Lower lobe of right lung (tissue), 2 donors: ENCODE results near the gene DYSF. TPM values are rescaled to one million over a fixed set of nuclear protein-coding genes. Genes with fewer than 3 reads are reported as not detected.

Experiments
- ATAC-seq, 2 donors: fragments of 200-7000 bp; cut with Tn5 transposase; one replicate each; pipeline ENCODE4 v1.9.1; 2020 to 2022; ENCODE audit warnings: mild to moderate bottlenecking in 2 of 2, moderate library complexity in 2 of 2
- DNase-seq: peaks from one replicate; pipeline ENCODE4 v3.0.0-alpha.2; 2020
- H3K27ac ChIP-seq: fragments of 200-600 bp; one replicate; pipeline ENCODE4 v1.8.0; 2022
- H3K27me3 ChIP-seq: fragments of 200-600 bp; one replicate; pipeline ENCODE4 v1.8.0; 2022; ENCODE audit warnings: low read depth
- H3K36me3 ChIP-seq: fragments of 200-600 bp; one replicate; pipeline ENCODE4 v1.8.0; 2022; ENCODE audit warnings: mild to moderate bottlenecking
- H3K4me1 ChIP-seq: fragments of 200-600 bp; one replicate; pipeline ENCODE4 v1.8.0; 2022
- H3K4me3 ChIP-seq: fragments of 200-600 bp; one replicate; pipeline ENCODE4 v1.8.0; 2022; ENCODE audit warnings: mild to moderate bottlenecking
- H3K9me3 ChIP-seq: fragments of 200-600 bp; one replicate; pipeline ENCODE4 v1.8.0; 2022
- CTCF ChIP-seq: fragments of 200-600 bp; IDR thresholded peaks from one replicate; pipeline ENCODE4 v1.8.0; 2022; ENCODE audit warnings: antibody characterized with exemption, mild to moderate bottlenecking
- intact Hi-C: fragments of 100-400 bp; cut with DNase I; formaldehyde crosslinking; loops from one replicate; pipeline ENCODE4 v1.11.0; 2022
- total RNA-seq: library from RNA; stranded (reverse); fragmentation: NEBNext Ultra II Directional; extraction: Animal tissue kit (Norgen Biotek cat#: 25700); gene quantifications from one replicate; pipeline ENCODE4 v1.2.1, GENCODE V29; 2021
- donor health status: DM: no; HTN: yes; CAD: no; lungs with severe emphysema.

DYSF gene
- total RNA-seq, 1 donor from 2014 or later: 41.2 TPM

- DNase-seq (no peak), ATAC-seq (peak; percentile 47 to 65)
- Histone ChIP-seq H3K4me1 (no peaks in the 10 kb centered on the region), H3K27ac (peak overlapping the region; percentile 34), H3K36me3 (no peaks in the 10 kb centered on the region), H3K9me3 (no peaks in the 10 kb centered on the region), H3K27me3 (no peaks in the 10 kb centered on the region), H3K4me3 (no peak overlapping the region)
- intact Hi-C loops: no loop called here
- TF ChIP-seq CTCF: no peak
Measured at GRCh38 chr2:71492112-71492511, 38.8 kb downstream of the DYSF start.

GRCh38 chr2:71494091-71494490 is 40.7 kb downstream of the DYSF start:
- TF ChIP-seq CTCF: no peak
- Histone ChIP-seq H3K4me3 (no peak overlapping the region), H3K27me3 (no peaks in the 10 kb centered on the region), H3K36me3 (no peaks in the 10 kb centered on the region), H3K4me1 (no peaks in the 10 kb centered on the region), H3K27ac (no peak overlapping the region), H3K9me3 (no peaks in the 10 kb centered on the region)
- ATAC-seq (no peak), DNase-seq (no peak)
- intact Hi-C loops: no loop called here

GRCh38 chr2:71494523-71495155 is 41.3 kb downstream of the DYSF start:
- no peak for ATAC-seq
- no peaks in the 10 kb centered on the region for H3K36me3 ChIP-seq
- intact Hi-C loops: no loop called here
- no peak for TF ChIP-seq CTCF
- H3K27ac ChIP-seq: no peak overlapping the region
- no peaks in the 10 kb centered on the region for H3K27me3 ChIP-seq
- no peaks in the 10 kb centered on the region for H3K9me3 ChIP-seq
- peaks cover 2% of the 10 kb centered on the region for H3K4me1 ChIP-seq
- no peak overlapping the region for H3K4me3 ChIP-seq
- DNase-seq: no peak

- no peaks in the 10 kb centered on the region for H3K27me3 ChIP-seq
- H3K4me1 ChIP-seq: peaks cover 15% of the 10 kb centered on the region
- ATAC-seq (no peak), DNase-seq (no peak)
- TF ChIP-seq CTCF: no peak
- H3K4me3 ChIP-seq: no peak overlapping the region
- intact Hi-C loops: no loop called here
- no peaks in the 10 kb centered on the region for H3K36me3 ChIP-seq
- peak overlapping the region; percentile 4 for H3K27ac ChIP-seq
- H3K9me3 ChIP-seq: no peaks in the 10 kb centered on the region
Measured at GRCh38 chr2:71496156-71496770, 42.9 kb downstream of the DYSF start.

GRCh38 chr2:71498261-71498701 is 44.9 kb downstream of the DYSF start:
- ATAC-seq (no peak), DNase-seq (no peak)
- intact Hi-C loops: no loop called here
- Histone ChIP-seq H3K4me3 (no peak overlapping the region), H3K27me3 (no peaks in the 10 kb centered on the region), H3K4me1 (peaks cover 32% of the 10 kb centered on the region), H3K36me3 (no peaks in the 10 kb centered on the region), H3K27ac (no peak overlapping the region), H3K9me3 (no peaks in the 10 kb centered on the region)
- no peak for TF ChIP-seq CTCF
